Measurements from ENCODE around the gene AMBP.

The AMBP gene

DNA sequence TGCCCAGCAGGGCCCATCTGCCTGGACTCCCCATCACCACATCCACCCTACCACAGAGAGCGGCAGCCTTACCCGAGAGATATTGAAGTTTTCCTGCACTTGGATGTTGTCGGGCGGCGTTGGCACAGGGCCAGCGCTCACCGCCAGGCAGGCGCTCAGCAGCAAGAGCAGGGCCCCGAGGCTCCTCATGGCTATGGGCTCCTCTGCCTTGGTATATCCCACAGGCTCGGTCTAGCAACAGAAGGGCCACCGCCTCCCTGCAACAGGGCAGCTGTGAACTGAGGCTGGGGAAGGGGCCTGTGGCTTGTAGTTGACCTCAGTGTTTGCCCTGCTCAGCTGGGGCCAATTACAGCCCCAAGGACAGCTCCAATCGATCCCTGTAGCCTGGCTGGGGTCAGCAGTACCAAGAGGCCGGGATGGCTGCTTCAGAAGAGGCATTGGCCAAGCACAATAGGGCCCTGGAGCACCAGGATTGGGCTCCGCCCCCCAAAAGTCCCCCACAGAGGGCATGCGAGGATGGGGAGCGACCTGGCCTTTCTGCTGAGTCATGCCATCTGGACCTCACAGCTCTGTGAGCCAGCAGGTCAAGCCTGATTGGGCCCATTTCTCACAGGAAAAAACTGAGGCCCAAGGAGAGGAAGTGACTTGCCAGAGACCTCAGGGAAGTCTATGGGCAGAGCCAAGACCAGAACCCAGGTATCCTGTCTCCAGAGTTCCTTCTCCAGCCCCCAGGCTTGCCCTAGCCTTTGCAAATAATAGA is at the start of gene AMBP:
Gene AMBP, minus strand, starts transcription at position 280 of the 760 bp plus-strand sequence. Its CDS starts 91 bp downstream, at position 189.
- H3K4me3 ChIP-seq (replicated peaks; ENCODE audit: low read depth, low read length): no peak within 1 kb of the TSS
- no peak for DNase-seq (ENCODE audit: low read depth)
- TF ChIP-seq, protein P1, sequence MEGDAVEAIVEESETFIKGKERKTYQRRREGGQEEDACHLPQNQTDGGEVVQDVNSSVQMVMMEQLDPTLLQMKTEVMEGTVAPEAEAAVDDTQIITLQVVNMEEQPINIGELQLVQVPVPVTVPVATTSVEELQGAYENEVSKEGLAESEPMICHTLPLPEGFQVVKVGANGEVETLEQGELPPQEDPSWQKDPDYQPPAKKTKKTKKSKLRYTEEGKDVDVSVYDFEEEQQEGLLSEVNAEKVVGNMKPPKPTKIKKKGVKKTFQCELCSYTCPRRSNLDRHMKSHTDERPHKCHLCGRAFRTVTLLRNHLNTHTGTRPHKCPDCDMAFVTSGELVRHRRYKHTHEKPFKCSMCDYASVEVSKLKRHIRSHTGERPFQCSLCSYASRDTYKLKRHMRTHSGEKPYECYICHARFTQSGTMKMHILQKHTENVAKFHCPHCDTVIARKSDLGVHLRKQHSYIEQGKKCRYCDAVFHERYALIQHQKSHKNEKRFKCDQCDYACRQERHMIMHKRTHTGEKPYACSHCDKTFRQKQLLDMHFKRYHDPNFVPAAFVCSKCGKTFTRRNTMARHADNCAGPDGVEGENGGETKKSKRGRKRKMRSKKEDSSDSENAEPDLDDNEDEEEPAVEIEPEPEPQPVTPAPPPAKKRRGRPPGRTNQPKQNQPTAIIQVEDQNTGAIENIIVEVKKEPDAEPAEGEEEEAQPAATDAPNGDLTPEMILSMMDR (IDR thresholded peaks at IDR 0.05; ENCODE audit: low read length, missing control alignments): no peak

DNA sequence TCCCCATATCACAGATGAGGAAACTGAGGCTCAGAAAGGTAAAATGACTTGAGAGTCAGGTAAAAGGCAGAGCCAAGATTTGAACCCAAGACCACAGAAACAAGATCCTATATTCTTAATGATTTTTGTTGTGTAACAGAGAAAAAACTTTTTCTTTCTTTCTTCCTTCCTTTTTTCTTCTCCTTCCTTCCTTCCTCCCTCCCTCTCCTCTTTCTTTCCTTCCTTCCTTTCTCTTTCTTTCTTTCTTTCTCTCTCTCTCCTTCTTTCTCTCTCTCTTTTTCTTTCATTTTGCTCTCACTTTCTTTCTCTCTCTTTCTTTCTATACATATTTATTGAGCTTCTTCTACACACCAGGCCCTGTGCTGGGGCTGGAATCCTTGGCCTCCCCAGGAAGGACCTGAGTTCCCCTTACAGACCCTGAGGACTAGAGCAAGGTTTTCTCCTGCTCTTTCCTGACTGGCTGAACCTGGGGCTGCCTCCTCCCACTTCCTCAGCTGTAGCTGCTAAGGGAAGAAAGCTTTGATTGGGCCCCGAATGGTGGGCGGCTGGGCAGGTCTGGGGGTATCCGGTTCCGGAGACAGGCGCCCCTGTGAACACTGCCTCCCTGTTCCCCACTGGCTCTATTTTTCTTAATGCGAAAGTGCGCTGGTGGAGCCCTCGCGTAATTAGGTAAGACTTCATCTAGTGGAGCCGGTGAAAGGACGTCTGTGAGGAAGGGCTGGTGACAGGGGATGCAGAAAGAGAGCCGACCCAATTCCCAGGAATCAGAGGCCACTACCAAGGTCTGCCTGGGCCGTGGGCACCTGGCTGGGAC is 48.4 kb upstream of the AMBP start:
- no peak overlapping the region for H3K4me3 ChIP-seq (replicated peaks; ENCODE audit: low read depth, low read length)
- DNase-seq (ENCODE audit: low read depth): no peak
- TF ChIP-seq, protein P1 (IDR thresholded peaks at IDR 0.05; ENCODE audit: low read length, missing control alignments): no peak

DNA sequence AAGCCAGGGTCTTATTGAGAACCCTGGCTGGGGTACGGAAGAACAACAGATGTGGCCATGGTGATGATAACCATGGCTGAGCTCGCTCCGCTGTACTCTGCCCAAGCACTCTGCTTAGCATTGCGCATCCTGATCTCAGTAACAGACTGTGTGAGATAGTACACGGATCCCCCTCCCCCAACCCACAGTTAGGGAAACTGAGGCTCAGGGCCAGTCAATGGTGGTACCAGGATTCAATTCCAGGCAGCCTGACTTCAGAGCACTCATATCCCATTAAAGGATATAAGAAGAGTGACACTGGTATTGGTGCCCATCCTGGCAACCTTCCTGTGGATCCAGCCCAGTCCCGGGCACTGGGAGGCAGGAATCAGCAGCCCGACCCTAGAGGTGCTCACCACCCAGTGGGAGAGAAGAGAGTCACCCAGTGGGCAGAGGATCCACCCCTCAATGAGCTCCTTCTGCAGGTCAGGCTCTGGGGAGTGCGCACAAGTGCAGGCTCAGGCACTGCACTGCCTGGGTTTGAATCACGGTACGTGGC is 47.4 kb upstream of the AMBP start:
- DNase-seq (ENCODE audit: low read depth): no peak
- H3K4me3 ChIP-seq (replicated peaks; ENCODE audit: low read depth, low read length): no peak overlapping the region
- TF ChIP-seq, protein P1 (IDR thresholded peaks at IDR 0.05; ENCODE audit: low read length, missing control alignments): no peak

DNA sequence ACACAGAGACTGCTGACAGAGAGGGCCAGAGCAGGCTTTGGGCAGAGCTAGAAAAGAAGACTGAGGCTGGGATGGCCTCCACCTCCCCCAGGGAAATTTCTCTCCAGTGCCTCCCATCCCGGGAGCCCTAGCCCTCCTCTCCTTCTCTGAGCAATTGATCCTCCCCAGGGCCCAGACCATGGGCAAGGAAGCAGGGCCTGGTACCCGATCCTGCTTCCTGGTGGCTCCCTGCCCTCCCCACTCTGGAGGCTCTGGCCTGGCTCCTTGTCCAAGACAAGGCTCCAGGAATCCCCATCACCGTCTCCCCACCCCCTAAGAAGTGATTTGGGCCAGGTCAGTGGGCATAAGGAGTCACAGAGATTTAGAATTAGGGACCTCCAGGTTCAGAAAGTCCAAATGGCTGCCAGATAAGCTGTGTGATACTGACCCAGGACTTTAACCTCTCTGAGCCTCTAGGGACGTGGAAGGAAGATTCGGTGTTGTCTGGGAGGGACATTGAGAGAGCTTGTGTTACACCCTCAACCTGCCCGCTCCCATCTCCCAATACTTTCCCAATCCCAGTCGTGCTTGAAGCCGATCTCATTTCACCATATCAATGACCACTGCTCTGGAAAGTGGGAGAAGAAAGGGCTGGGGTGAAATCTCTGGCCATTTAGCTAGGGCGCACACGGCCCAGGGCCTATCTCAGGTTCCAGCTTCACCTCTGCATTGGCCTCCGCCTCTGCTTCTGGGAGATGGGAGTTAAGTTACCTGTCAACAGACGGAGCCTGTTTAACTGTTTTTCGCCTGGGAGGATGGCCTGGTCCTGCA is 46.8 kb upstream of the AMBP start:
- TF ChIP-seq, protein P1 (IDR thresholded peaks at IDR 0.05; ENCODE audit: low read length, missing control alignments): no peak
- no peak for DNase-seq (ENCODE audit: low read depth)
- no peak overlapping the region for H3K4me3 ChIP-seq (replicated peaks; ENCODE audit: low read depth, low read length)

DNA sequence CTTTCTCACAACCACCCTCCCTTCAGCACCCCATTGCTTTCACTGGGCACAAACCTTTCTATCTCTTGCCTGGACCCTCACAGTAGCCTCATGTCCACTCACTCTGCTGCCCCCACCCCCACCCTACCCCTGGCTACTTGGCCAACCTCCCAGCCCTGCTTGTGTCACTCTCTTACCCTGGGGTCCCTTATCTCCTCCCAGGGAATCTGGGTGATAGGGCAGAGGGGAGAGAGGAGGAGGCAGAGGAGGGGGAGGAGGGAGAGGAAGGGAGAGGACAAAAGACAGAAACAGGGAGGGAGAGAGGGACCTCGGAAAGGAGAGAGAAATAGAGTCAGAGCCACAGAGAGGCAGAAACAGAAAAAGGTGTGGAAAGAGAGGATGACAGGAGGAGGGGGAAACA is 46.0 kb upstream of the AMBP start:
- no peak for DNase-seq (ENCODE audit: low read depth)
- TF ChIP-seq, protein P1 (IDR thresholded peaks at IDR 0.05; ENCODE audit: low read length, missing control alignments): no peak
- no peak overlapping the region for H3K4me3 ChIP-seq (replicated peaks; ENCODE audit: low read depth, low read length)

Measured in fibroblast of pulmonary artery (primary cell).